Left renal cortex interstitium (tissue), 4 donors: Measurements from ENCODE around the gene SRGAP2. TPM values are rescaled to one million over a fixed set of nuclear protein-coding genes. Genes with fewer than 3 reads are reported as not detected.
"Not testable (repeated sequence)": the region's sequence is repeated elsewhere in the genome, so short reads cannot be mapped to it uniquely, and the experiment has no call there.

ENCODE experiments used
- DNase-seq, 4 donors: peaks; one replicate each; pipeline ENCODE4 v3.0.0-alpha.2; 2013; ENCODE audit warnings: low read depth in 4 of 4, low spot score in 2 of 4, missing footprints in 1 of 4
- polyA plus RNA-seq, 4 donors: library from polyadenylated mRNA; unstranded; fragments of 120-200 nt; gene quantifications; one replicate each; pipeline ENCODE4 v1.2.1, GENCODE V29; 2013; ENCODE audit not compliant: insufficient read length in 4 of 4

SRGAP2 gene
- polyA plus RNA-seq, 4 donors, result 43.3 to 74.3 (median 56.7) TPM

GRCh38 chr1:206245479-206245878 lies 42.1 kb downstream of the SRGAP2 start:
- DNase-seq, result not testable (repeated sequence)

DNA sequence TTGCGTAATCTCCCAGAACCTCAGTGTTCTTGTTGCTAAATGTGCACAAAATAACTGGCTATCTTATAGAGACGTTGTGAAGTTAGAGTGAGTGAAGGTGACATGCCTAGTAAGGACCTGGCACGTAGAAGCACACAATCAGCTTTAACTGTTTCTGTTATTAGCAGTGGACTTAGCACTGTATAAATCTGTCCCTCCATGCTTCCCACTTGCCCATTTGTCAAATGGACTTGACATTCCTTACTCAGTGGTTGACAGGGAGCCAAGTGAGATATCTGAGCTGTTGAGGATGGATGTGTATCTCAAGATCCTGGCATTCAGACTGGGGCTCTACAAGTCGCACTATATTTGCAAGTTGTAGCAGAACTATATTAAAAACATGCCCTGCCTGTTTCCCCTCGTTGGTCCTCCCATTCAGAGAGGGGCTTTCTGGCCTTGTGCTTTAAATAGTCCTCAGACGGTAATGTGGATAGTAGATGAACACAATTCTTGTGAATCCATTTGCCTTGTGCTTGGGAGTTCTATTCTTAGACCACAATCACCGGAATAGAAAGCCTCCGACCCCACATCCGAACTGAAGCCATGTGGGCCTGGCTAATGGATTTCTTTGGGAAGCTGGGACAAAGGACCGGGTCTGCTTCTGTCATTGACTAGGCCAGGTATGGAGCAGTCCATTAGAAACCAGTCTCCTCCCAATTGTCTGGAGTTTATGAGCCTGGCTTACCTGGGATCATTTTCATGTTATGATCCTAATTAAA lies 43.0 kb downstream of the SRGAP2 start:
- DNase-seq, result not testable (repeated sequence)

- DNase-seq, result not testable (repeated sequence)
These were observed 47.8 kb downstream of the SRGAP2 start for GRCh38 chr1:206250953-206251681.

DNA sequence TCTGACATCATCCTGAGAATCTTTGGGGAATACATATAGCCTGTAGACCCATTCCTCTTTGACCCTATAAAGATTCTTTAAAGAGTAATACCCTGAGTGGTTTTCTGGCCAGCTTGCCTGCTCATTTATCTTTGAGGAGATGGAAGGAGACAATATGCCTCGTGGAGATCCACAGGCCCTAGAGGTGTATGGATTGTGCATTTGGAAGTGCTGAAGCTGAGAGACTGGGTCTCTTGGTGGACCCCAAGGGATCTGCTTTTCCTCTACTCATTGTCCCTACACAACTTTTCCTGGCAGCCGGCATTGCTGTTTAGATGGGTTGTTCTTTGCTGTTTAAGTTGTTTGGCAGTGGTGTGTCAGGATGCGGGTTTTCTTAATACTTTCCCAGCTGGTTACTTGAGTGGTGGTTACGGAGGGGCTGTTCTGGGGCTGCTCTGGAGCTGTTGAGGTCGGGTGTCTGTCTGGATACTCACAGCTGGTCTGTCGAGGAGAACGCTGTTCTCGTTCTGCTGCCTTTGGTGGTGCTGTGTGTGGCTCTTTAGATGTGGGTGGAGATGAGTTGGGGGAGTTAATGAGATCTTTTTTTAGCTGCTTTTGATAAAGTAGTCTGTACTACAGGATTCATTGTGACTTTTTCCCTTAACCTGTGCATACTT lies 49.5 kb downstream of the SRGAP2 start:
- not testable (repeated sequence) for DNase-seq

Other genes starting within 250 kb of the SRGAP2 start
- 1 to 10 TPM; 2.3 to 3.3 (median 3.1) TPM for gene RAB7B, start 200.1 kb upstream of the SRGAP2 start, polyA plus RNA-seq
- gene CTSE, start 179.6 kb upstream of the SRGAP2 start, polyA plus RNA-seq, result under 1 TPM; 0.16 to 0.58 (median 0.25) TPM
- gene RHEX, start 150.4 kb upstream of the SRGAP2 start, polyA plus RNA-seq, result 1 to 10 TPM; 2.1 to 6.4 (median 4.3) TPM
- under 1 TPM; 0.54 to 0.99 (median 0.81) TPM for gene AVPR1B, start 86.2 kb upstream of the SRGAP2 start, polyA plus RNA-seq
- 1 to 10 TPM; 4.5 to 7.7 (median 6.0) TPM for gene FAM72A, start 702 bp upstream of the SRGAP2 start, polyA plus RNA-seq